GM18868 (cell line): ENCODE data around the gene PRICKLE2.

Experiments used
- ATAC-seq: cut with Tn5 transposase; IDR thresholded peaks from one replicate; pipeline ENCODE4 v1.9.1; 2021; ENCODE audit warnings: mild to moderate bottlenecking, moderate library complexity; ENCODE audit not compliant: unreplicated experiment

Gene PRICKLE2

DNA sequence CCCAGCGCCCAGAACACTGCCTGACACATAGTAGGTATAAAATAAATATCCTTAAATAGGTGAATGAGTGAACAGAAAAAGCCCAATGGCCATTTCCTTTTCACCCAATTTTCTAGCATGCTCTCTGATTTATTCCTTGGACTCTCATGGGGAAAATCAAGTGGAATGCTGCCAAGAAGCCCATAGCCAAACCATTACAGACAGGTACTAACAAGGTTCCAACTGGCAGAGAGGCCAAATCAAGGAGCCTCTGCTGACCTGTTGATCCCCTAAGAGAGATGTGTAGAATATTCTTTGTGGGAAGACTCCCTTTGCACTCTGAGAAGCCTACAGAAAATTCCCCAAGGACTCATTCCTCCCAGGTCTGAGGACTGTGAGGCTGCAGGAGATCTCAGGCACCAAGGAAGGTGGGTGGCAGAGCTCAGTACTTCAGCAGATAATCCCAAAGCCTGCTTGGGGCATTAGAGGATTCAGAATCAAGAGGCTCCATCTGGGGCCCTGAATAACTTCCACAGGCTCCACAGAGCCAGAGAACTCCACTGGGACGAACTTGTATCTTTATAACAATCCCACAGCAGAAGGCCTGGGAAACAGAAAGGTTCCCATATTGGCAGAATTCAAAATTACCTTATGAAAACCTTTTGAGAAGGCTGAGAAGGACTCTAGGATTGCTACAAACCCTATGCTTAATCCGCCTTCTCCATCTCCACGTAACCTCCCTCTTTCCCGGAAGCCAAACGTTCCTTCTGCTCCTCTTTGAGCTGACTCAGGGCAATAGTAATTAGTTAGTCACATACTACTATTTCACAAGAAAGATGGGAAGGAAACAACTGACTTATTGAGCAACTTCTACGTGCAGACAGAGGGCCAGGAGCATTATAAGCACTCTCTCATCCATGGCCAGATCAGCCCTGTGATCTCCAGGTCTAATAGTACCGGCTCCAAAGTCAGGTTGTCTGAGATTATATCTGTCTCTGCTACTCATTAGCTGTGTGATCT, 34.5 kb downstream of the PRICKLE2 start:
- ATAC-seq, result no peak

DNA sequence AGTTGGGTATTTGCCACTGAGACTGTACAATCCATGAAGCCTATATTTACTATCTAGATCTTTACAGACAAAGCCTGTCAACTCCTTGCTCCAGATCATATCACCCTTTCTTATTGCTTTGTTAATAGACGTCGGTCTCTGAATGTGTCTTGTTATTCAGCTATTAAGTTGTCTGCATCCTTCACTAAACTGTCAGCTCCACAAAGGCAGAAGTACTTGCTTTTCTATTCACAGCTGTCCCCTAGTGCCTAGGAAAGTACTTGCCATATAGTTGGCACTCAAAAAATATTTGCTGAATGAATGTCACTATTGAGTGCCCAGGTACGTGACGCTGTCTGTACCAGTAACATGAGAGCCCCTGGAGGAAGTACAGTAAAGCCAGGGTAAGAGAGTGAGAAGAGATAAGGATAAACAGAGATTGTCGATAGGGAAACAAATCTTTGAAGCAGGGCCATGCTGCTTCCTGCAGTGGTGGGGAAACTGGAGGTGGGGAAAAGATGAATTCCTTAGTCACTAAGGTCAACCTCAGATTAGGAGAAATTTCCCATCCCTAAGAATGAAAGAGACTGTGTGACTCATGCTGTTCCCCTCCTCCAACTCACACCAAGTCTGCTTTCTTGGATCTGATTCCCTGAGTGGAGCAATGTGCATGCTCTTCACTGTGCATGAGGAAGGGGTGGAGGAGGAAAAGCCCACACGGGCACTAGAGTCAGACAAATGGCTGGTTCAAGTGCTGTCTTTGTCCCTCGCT, 36.3 kb downstream of the PRICKLE2 start:
- no peak for ATAC-seq

DNA sequence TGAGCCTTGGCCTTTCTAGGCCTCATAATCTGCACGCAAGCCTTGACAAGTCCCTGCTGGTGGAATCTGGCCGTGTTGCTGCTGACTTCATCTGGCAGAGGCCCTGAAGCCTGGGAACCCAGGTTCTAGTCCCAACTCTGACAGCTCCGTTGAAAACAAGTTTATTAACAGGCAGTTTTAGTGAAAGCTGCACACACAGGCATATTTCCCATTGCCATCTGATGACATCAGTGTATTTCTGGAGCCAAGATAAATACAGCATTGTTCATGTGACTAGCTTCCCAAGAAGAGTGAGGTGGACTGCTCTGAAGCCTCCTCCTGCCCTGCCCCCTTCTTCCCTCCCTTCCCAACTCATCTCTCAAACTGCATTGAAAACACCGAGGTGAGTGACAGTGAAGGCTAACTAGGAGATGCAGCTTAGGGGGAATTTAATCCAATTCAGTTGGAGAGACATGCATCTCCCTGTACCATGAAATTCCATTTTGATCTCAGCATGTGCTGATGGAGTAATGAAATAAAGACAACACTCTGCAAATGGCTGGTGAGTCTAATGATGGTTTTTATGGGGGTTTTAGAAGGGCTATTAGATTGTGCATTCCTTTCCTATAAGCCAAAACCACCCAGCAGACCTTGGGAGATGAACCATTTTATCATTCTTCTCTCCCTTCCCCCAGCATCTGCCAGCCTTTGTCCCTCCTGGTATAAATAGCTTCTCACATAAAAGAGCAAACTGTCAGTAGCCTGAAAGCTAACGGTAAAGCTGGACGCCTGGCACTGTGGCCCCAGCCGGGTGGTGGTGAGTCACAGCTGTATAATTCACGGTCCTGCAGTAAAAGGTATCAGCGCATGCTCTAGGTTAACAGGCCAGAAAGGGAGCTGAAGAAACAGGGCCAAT, 38.0 kb downstream of the PRICKLE2 start:
- no peak for ATAC-seq

DNA sequence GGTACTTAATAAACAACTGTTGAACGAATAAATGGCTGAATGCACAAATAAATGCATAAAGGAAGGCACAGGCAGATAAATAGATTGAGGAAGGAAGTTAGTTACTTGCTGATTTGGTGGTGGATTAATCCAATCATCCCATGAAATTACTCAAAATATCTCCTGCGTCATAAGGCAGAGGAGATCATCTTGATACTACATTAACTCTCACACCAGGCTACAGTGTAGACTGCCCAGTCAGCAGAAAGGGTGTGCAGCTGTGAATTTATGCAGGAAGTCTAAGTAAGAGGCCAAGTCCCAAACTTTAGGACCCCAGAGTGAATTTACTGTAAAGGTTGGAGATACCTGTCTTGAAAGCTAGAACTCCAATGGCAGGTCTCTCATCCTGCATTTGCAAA, 38.6 kb downstream of the PRICKLE2 start:
- no peak for ATAC-seq

- no peak for ATAC-seq
These were observed 39.8 kb downstream of the PRICKLE2 start for GRCh38 chr3:64185436-64185835.

DNA sequence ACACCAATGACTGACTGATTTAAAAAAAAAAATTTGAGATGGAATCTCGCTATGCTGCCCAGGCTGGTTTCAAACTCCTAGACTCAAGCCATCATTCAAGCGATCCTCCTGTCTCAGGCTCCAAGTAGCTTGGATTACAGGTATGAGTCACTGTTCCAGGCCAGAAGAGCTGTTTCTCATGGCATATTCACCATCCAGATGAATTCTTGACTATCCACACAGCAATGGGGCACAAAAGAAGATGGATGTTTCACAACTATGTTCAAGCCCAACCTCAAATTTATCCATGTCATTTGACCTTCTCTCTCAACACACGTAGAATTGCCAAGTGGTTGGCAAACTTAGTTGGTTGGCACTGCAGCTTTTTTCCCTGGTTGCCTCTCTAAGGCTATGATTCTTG, 40.6 kb downstream of the PRICKLE2 start:
- ATAC-seq, result no peak

DNA sequence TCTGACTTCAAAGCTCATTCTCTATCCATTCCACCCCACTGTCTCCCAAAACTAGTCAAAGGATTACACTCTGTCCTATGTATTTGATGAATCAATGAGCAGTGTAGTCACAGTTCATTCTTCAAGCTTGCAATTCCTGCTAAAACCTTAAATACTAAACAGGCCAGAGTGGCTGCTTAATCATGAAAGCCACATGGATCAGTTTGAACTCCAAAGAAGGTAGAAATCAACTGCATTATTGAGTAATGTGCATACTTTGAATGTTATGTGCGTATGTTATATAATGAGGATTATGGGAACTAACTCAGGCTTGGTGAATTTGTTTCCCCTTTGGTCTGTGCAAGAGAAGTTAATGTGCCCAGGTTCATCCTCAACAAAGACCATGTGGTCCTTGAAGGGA, 45.4 kb downstream of the PRICKLE2 start:
- ATAC-seq, result no peak

GRCh38 chr3:64179249-64179648, 46.0 kb downstream of the PRICKLE2 start:
- ATAC-seq, result no peak

DNA sequence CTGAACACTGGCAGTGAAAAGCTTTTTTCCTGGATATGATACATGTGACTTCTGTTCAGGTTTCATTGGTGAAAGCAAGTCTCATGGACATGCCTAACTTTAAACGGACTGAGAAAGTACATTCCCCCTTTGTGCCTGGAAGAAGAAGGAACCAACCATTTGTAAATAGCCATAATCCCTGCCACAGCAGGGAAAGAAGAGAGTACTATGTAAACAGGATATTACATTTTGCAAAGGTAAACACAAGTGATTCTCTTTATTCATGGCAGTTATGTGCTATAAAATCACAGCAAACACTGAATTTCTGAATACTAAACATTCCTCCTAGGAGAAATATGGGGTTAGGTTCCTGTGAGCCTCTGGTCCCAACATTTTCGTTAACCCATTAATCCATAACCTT, 46.8 kb downstream of the PRICKLE2 start:
- no peak for ATAC-seq

DNA sequence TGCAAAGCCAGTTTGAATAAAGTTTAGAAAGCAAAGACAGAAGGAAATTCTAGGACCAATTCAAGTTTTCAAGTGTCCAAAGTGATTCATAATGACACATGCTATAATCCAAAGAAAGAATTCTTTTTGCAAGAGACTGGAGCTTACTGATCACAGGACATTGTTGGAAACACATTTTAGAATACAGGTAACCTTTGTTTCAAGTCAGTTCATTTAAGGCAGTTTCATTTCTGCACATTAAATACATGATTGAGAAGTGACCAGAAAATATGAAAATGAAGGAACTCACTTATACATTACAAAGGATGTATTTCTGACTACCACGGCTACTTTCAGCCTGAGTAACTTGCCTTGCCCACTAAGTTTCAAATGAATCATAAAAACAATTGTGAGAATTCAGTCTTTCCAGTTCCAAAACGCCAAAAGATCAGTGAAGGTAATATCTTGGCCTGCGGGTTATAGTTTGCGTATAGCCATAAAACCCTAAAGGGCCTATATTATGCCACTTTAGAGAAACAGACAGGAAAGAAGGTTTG, 48.7 kb downstream of the PRICKLE2 start:
- peak; percentile 87 for ATAC-seq

DNA sequence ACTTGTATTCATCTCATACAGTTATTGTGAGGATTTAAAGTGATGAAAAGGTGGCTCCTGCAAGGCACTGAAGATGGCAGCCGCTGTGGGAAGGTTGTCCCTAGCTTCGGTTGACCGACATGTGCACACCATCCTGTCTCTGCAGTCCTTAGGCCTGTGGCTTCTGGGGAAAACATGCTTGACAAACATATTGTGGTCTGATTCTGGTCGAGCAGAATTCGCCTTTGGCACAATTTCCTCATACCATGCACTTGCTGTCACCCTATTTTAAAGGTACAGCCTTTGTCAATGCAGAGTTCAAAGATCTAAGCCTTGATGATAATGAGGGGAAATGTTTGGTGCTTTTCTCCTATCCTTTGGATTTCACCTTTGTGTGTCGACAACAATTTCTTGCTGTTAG, 50.9 kb downstream of the PRICKLE2 start:
- no peak for ATAC-seq

DNA sequence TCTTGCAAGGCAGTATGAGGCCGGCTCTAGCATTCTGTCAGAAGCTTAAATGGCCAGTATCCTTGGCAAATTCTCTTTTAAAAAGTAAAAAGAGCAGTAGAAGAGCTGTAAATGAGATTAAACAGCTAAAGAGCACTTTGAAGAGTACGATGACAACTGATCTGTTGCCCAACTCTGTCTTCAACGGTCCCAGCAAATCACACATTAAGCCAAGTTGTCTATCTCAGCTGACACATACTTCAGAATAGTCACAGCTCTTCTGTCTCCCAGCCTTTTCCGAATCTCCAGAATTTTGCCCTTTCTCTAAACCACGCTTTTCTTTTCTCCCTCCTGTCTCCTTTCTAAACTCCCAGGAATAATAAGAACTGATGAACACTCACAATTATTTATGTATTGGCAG, 51.7 kb downstream of the PRICKLE2 start:
- ATAC-seq, result no peak

DNA sequence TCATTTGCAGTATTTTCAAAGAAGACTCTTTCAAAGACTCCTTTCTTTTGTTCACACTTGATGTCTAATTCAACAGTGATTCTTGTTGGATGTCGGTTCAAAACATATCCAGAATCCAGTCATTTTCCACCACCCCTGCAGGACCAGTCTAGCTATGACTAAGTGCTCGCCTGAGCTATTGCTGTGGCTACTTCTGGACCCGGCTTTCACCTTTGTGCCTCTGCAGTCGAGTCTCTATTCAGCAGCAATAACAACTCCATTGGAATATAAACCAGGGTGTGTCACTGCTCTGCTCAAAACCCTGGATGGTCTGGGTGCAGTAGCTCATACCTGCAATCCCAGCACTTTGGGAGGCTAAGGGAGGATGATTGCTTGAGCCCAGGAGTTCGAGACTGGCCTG, 55.0 kb downstream of the PRICKLE2 start:
- ATAC-seq, result no peak

DNA sequence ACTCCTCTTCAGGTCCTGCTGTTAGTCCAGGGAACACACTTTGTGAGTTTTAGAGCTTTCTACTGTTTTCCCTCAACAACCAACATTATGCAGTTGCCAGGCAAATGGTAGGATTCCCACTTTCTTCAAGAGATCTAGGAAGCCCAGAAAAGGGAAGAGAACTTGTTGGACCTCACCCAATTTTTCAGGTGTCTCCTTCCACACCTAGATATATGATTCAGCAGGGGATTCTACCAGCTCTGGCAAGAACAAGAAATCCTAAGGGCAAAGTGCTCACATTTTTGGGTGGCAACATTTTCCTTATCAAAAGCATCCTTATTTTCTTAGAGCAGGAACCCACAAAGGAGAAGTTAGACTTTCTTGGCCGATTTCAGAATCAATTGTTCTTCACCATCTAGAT, 57.4 kb downstream of the PRICKLE2 start:
- no peak for ATAC-seq

- no peak for ATAC-seq
These were observed 57.9 kb downstream of the PRICKLE2 start for GRCh38 chr3:64167351-64167750.

DNA sequence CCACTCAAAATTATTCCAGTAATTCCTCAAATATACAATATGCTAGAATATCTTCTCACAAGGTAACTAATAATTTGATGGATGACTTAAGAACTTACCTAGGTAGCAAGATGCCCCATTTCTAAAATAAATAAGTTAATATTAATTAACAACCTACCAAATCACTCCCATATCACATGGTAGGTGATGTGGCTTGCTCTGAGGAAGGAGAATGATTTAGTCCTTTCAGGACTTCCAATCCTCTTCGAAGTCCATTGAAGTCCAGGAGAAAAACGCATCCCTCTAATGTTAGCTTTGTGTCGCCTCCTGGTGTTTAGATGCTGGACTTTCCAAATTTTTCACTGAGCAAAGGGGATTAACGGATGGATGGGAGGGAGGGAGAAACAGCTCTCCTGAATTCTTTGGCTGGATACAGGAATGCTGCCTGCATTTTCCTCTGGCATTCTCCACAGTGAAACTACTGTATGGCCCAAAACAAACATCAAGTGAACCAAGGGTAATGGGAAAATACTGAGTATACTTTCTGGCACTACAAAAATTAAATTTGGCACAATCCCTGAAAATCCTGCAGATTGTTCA, 58.6 kb downstream of the PRICKLE2 start:
- ATAC-seq, result no peak

- ATAC-seq, result no peak
These were observed 60.9 kb downstream of the PRICKLE2 start for GRCh38 chr3:64164349-64164748.

- ATAC-seq, result peak; percentile 79
These were observed 61.5 kb downstream of the PRICKLE2 start for GRCh38 chr3:64163755-64164148.

DNA sequence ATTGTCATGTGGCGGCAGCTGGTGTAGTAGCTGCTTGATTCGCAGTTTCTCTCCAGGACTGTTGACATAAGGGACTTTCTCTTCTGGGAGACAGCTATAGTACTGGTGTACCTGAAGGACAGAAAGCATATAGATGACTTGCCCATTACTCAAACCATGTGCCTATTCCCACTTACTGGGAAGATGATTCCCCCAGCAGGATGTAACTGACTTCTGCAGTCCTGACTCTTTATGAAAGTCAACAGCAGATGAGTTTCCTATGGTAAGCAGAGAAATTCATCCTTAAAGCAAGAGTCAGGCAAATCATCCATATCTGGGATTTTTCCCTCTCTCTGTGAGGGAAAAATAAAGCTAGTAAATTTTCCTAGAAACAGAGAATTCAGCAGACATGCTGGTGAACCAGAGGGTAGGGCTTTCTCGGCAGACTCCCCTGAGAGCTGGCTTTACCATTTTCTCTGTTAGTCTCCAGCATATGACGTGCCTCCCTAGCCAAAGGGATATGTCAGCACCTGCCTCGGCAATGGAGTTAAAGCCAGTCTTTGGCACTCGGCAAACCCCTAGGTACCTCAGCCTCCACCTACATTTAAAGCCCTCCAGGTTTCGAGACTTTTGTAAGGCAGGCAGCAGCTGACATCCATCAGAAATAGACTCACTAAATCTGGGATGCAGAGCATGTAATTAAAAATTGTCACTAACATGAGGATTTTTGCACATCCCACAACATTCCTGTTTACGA, 62.1 kb downstream of the PRICKLE2 start:
- peak; percentile 63 for ATAC-seq

DNA sequence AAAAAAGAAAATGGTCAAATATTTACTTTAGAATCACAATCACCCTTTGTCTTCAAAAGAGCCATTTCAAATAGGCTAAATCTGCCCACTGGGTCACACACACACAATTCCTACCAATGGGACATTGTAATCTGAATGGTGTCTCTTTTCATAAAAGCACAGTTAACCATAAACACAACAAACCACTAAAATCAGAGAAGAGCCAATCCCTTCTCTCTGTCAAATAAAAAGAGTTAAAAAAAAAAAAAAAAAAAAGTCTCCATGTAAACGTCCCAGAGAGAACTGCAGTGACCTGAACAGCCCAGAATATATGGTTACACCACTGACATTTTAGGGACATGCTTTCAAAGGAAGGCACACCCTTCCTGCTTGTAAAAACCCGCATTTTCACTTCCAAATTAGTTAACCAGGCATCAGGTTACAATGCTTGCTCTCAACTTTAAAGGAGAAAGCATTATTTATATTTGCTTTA, 63.7 kb downstream of the PRICKLE2 start:
- ATAC-seq, result no peak
